ENCODE data around the gene SGO1. TPM values are rescaled to one million over a fixed set of nuclear protein-coding genes. Genes with fewer than 3 reads are reported as not detected.

SGO1 gene
- total RNA-seq = under 1 TPM in 3 of 4 donors, not detected in 1; 0.33 to 0.67 (median 0.46) TPM

GRCh38 chr3:20185679-20186599 lies at the start of gene SGO1:
Gene SGO1 (minus strand): TSS chr3:20186206. CDS start chr3:20184027, 2,179 bp downstream.
- 0 to 1% methylated on average over 44 to 50 of the region's 65 CpGs for WGBS, 2 donors
- peak; percentile 100 for DNase-seq
- Histone ChIP-seq H3K36me3 (no peaks in the 10 kb centered on the region), H3K4me3 (replicated peaks in 1 of 3) (peak within 1 kb of the TSS; percentile 32 to 85 (median 54)), H3K27me3 (no peaks in the 10 kb centered on the region), H3K9me3 (no peaks in the 10 kb centered on the region), H3K27ac (peak within 1 kb of the TSS; percentile 92), H3K4me1 (peaks cover 8 to 16% of the 10 kb centered on the region in 2 donors)
- TF ChIP-seq POLR2A (IDR thresholded peaks at IDR 0.05) (peak in 1 of 2 donors; percentile 88), CTCF (IDR thresholded peaks at IDR 0.05) (peak in 2 of 6 experiments; percentile 19 to 25)
- intact Hi-C loops (cut with DNase I) = loop anchor here (5.0 kb wide), 1 partner anchor 239 kb away; the partner anchor contains the start of gene RAB5A

- no peaks in the 10 kb centered on the region for H3K9me3 ChIP-seq
- no peaks in the 10 kb centered on the region for H3K36me3 ChIP-seq
- TF ChIP-seq CTCF (IDR thresholded peaks at IDR 0.05) (no peak), POLR2A (IDR thresholded peaks at IDR 0.05) (no peak)
- no peaks in the 10 kb centered on the region for H3K4me1 ChIP-seq
- 95 to 99% methylated on average over 7 of the region's 7 CpGs for WGBS, 2 donors
- H3K27me3 ChIP-seq = no peaks in the 10 kb centered on the region
- intact Hi-C loops (cut with DNase I) = no loop called here
- H3K27ac ChIP-seq = no peak overlapping the region
- H3K4me3 ChIP-seq (replicated peaks in 1 of 3) = no peak overlapping the region
- no peak for DNase-seq
Observed at GRCh38 chr3:20235796-20236195, 49.8 kb upstream of the SGO1 start.

GRCh38 chr3:20232906-20233780 lies 47.1 kb upstream of the SGO1 start:
- Histone ChIP-seq H3K4me3 (replicated peaks in 1 of 3) (no peak overlapping the region), H3K4me1 (no peaks in the 10 kb centered on the region), H3K9me3 (no peaks in the 10 kb centered on the region), H3K27me3 (no peaks in the 10 kb centered on the region), H3K36me3 (no peaks in the 10 kb centered on the region), H3K27ac (no peak overlapping the region)
- intact Hi-C loops (cut with DNase I) = no loop called here
- TF ChIP-seq CTCF (IDR thresholded peaks at IDR 0.05) = no peak
- TF ChIP-seq POLR2A (IDR thresholded peaks at IDR 0.05) = no peak
- DNase-seq = no peak
- 77 to 91% methylated on average over 2 of the region's 2 CpGs for WGBS, 2 donors

- Histone ChIP-seq H3K4me1 (no peaks in the 10 kb centered on the region), H3K27ac (no peak overlapping the region), H3K9me3 (no peaks in the 10 kb centered on the region), H3K36me3 (no peaks in the 10 kb centered on the region), H3K27me3 (no peaks in the 10 kb centered on the region), H3K4me3 (replicated peaks in 1 of 3) (no peak overlapping the region)
- TF ChIP-seq POLR2A (IDR thresholded peaks at IDR 0.05) = no peak
- TF ChIP-seq CTCF (IDR thresholded peaks at IDR 0.05) = no peak
- intact Hi-C loops (cut with DNase I) = no loop called here
- DNase-seq = no peak
- WGBS, 2 donors = 92 to 100% methylated on average over 1 of the region's 1 CpG
Observed at GRCh38 chr3:20230954-20231353, 44.9 kb upstream of the SGO1 start.
